HFF-Myc (cell line): ENCODE results near the gene HCFC1R1.

ENCODE experiments used
- DNase-seq: peaks from one replicate; pipeline ENCODE4 v3.0.0-alpha.2; 2011; ENCODE audit warnings: low read depth; ENCODE audit errors: extremely low read depth
- H3K4me3 ChIP-seq: replicated peaks from 2 replicates; pipeline ENCODE4 v1.5.1; 2011; ENCODE audit warnings: low read depth, mild to moderate bottlenecking, control low read depth, low read length
- CTCF ChIP-seq: IDR thresholded peaks from 2 replicates; pipeline ENCODE4 v1.5.1; 2012; ENCODE audit warnings: mild to moderate bottlenecking, low read depth, low read length, control low read depth; ENCODE audit errors: missing control alignments

The HCFC1R1 gene

DNA sequence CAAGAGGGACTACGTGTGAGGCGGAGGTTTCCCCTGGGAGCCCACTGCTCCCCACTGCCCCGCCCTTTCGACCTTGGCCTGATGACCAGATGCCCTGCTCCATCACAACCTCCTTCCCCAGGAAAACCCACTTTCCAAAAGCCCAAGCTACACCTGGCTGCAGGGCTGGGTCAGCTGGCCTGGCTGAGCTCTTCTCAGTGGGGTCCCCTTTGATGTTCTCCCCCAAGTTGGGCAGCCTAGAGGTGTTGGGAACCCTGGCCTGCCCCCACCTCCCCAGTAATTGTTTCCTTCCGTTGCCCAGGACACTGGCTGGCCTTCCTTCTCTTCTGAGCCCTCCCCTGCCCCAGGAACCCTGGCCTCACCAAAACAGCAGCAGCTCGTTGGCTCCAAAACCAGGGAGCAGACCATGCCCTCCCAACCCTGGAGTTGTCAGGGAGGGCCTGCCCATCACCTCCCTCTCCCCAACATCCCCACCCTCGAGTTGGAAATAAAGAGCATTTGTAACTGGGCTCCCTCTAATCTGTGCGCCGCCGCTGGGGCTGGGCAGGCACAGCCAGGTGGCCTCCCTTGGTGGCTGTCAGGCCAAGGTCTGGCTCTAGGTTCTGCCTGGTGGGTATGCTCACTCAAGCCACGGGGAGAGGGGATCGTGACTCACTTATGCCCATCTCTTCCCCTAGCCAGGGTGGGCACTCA lies 9.6 kb downstream of the HCFC1R1 start:
- no peak overlapping the region for H3K4me3 ChIP-seq
- TF ChIP-seq CTCF, result no peak
- no peak for DNase-seq

- no peak for TF ChIP-seq CTCF
Observed at GRCh38 chr16:3013491-3013951, 10.2 kb downstream of the HCFC1R1 start.

DNA sequence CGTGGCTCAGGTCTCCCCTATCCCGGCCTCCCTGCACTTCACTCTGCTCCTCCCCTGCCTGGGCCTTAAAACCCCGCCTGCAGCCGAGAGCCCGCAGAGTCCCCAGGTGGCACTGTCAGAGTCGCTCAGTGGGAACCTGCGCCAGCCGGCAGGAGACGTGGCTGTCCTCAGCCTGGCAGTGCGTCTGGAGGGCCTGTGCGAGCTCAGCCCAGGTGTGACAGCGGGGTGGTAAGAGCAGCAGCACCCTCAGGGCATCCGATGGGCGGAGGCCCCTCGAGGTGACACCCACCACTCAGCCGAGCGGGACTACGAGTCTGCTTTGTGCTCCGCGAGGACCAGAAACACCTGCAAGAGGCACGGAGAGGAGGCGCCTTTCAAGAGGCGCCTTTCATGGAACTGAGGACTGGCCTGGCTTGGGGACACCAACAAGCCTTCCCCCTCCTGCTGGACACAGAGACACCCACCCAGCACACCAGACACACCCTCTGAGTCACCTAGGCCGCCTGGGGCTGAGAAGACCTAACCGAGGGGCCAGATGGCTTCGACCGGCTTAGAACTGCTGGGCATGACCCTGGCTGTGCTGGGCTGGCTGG lies 10.8 kb downstream of the HCFC1R1 start, which contains the start of gene CLDN9:
CLDN9 (plus strand) TSS at position 96 of the 593 bp plus-strand sequence; CDS start at position 536, 440 bp downstream.
- TF ChIP-seq CTCF, result no peak
- no peak for DNase-seq
- no peak within 1 kb of the TSS for H3K4me3 ChIP-seq

More at GRCh38 chr16:3013491-3013951, 10.2 kb downstream of the HCFC1R1 start:
- H3K4me3 ChIP-seq, result no peak overlapping the region
- no peak for DNase-seq

DNA sequence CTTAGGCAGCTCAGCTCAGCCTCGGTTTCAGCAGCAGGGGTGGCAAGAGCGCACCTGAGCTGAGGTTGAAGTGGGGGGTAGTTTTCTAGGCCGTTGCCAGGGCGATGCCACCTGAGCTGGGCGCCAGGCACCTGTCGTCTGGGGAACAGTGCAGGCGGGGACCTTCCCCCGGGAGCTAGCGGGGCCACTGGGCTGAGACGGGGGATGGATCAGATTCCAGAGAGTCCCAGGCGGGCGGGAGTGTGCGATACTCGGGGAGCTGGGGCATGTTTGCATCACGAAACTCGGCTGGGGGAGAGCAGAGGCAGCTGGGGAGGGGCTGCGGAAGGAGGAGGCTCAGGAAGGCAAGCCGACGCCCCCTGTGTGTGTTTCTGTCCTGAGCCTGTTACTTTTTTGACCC lies 11.5 kb downstream of the HCFC1R1 start:
- H3K4me3 ChIP-seq, result no peak overlapping the region
- DNase-seq, result no peak
- TF ChIP-seq CTCF, result no peak

GRCh38 chr16:3010510-3010909 lies 13.2 kb downstream of the HCFC1R1 start:
- TF ChIP-seq CTCF, result no peak
- H3K4me3 ChIP-seq, result no peak overlapping the region
- DNase-seq, result no peak

- DNase-seq, result no peak
- H3K4me3 ChIP-seq, result no peak overlapping the region
- no peak for TF ChIP-seq CTCF
Observed at GRCh38 chr16:3009568-3010390, 14.0 kb downstream of the HCFC1R1 start.
